Gastrocnemius medialis (tissue), 4 donors: Measurements from ENCODE around the gene LAMTOR5.

Experiments
- POLR2A ChIP-seq, 2 donors: fragments of 450-650 bp; IDR thresholded peaks; one replicate each; pipeline ENCODE4 v1.6.1; 2017; ENCODE audit warnings: antibody characterized with exemption in 2 of 2, mild to moderate bottlenecking in 2 of 2, moderate library complexity in 2 of 2
- TF ChIP-seq, protein P1 (sequence below), 5 experiments: fragments of 450-650 bp in 3 of 5; fragments of 200-600 bp in 2 of 5; sonication (generic) in 2 of 5; IDR thresholded peaks in 4 of 5; conservative IDR thresholded peaks in 1 of 5; 1 replicate in 4 of 5; 2 replicates in 1 of 5; pipeline ENCODE4 v1.5.1; 2016 to 2019; ENCODE audit warnings: antibody characterized with exemption in 5 of 5, mild to moderate bottlenecking in 3 of 5, moderate library complexity in 3 of 5

- TF ChIP-seq POLR2A (IDR thresholded peaks at IDR 0.05) = no peak
- TF ChIP-seq, protein P1, sequence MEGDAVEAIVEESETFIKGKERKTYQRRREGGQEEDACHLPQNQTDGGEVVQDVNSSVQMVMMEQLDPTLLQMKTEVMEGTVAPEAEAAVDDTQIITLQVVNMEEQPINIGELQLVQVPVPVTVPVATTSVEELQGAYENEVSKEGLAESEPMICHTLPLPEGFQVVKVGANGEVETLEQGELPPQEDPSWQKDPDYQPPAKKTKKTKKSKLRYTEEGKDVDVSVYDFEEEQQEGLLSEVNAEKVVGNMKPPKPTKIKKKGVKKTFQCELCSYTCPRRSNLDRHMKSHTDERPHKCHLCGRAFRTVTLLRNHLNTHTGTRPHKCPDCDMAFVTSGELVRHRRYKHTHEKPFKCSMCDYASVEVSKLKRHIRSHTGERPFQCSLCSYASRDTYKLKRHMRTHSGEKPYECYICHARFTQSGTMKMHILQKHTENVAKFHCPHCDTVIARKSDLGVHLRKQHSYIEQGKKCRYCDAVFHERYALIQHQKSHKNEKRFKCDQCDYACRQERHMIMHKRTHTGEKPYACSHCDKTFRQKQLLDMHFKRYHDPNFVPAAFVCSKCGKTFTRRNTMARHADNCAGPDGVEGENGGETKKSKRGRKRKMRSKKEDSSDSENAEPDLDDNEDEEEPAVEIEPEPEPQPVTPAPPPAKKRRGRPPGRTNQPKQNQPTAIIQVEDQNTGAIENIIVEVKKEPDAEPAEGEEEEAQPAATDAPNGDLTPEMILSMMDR (IDR thresholded peaks at IDR 0.05 in 4 of 5, conservative IDR thresholded peaks at IDR 0.05 in 1 of 5) = no peak
Observed at GRCh38 chr1:110355321-110355720, 52.2 kb downstream of the LAMTOR5 start.
